ENCODE measurements around the gene WNT9B. TPM values are rescaled to one million over a fixed set of nuclear protein-coding genes. Genes with fewer than 3 reads are reported as not detected.

Gene WNT9B
- total and polyA plus RNA-seq, 2 experiments from 2014 or later, result 2.4 to 2.6 TPM

- Histone ChIP-seq H3K4me1 (ENCODE audit: insufficient read depth) (no peaks in the 10 kb centered on the region), H4K20me1 (ENCODE audit: insufficient read depth, poor library complexity, severe bottlenecking) (no peaks in the 10 kb centered on the region), H3K36me3 (replicated peaks; ENCODE audit: insufficient read depth, low read depth) (peaks cover 4% of the 10 kb centered on the region), H3K4me2 (no peak overlapping the region), H3K9me3 (ENCODE audit: low read depth) (no peaks in the 10 kb centered on the region), H3K4me3 (no peak overlapping the region), H3K79me2 (peaks cover 6% of the 10 kb centered on the region), H2AFZ (no peak overlapping the region), H3K9me2 (replicated peaks; ENCODE audit: insufficient read depth) (no peaks in the 10 kb centered on the region), H3K27me3 (no peaks in the 10 kb centered on the region), H3K27ac (peak overlapping the region; percentile 44)
- peak; percentile 26 for DNase-seq (ENCODE audit: low spot score)
- TF ChIP-seq EZH2 (IDR thresholded peaks at IDR 0.05; ENCODE audit: borderline replicate concordance), result no peak
- TF ChIP-seq, protein P1, sequence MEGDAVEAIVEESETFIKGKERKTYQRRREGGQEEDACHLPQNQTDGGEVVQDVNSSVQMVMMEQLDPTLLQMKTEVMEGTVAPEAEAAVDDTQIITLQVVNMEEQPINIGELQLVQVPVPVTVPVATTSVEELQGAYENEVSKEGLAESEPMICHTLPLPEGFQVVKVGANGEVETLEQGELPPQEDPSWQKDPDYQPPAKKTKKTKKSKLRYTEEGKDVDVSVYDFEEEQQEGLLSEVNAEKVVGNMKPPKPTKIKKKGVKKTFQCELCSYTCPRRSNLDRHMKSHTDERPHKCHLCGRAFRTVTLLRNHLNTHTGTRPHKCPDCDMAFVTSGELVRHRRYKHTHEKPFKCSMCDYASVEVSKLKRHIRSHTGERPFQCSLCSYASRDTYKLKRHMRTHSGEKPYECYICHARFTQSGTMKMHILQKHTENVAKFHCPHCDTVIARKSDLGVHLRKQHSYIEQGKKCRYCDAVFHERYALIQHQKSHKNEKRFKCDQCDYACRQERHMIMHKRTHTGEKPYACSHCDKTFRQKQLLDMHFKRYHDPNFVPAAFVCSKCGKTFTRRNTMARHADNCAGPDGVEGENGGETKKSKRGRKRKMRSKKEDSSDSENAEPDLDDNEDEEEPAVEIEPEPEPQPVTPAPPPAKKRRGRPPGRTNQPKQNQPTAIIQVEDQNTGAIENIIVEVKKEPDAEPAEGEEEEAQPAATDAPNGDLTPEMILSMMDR (IDR thresholded peaks at IDR 0.05; ENCODE audit: poor library complexity), result no peak
- no peak for TF ChIP-seq EZH2phosphoT487 (IDR thresholded peaks at IDR 0.05; ENCODE audit: low read depth, severe bottlenecking, unreplicated experiment)
- 77% methylated on average over 7 of the region's 7 CpGs for WGBS (ENCODE audit: low lambda C conversion rate, missing lambda C conversion rate)
Measured at GRCh38 chr17:46935658-46936266, 84.4 kb downstream of the WNT9B start.

Small RNA genes within 50 kb of the gene (small RNA-seq; reads per million reads assigned to genes)
- not detected for gene RNU6ATAC3P

Other genes starting within 250 kb of the WNT9B start
- gene WNT3, start 32.9 kb upstream of the WNT9B start, total RNA-seq, result 5.3 and 6.1 TPM in 2 replicates
- 5.3 and 7.3 TPM in 2 replicates for gene WNT3, start 32.9 kb upstream of the WNT9B start, polyA plus RNA-seq
- 42.3 and 47.7 TPM in 2 replicates for gene GOSR2, start 71.6 kb downstream of the WNT9B start, total RNA-seq
- 58.0 and 62.8 TPM in 2 replicates for gene GOSR2, start 71.6 kb downstream of the WNT9B start, polyA plus RNA-seq
- not detected in 2 replicates for gene RPRML, start 127.7 kb downstream of the WNT9B start, total RNA-seq
- not detected in 2 replicates for gene RPRML, start 127.7 kb downstream of the WNT9B start, polyA plus RNA-seq

Data from hepatocyte (in vitro differentiated cells).